Measurements from ENCODE around the gene EPB41L2.

EPB41L2 gene

GRCh38 chr6:130966344-130966980 lies 96.6 kb downstream of the EPB41L2 start:
- H3K4me2 ChIP-seq, result no peak overlapping the region
- H3K4me1 ChIP-seq, result peaks cover 1 to 22% (median 14%) of the 10 kb centered on the region in 10 experiments
- H4K20me1 ChIP-seq, result peaks cover 0 to 24% (median 0%) of the 10 kb centered on the region in 11 experiments; a peak in 2 of 22 replicates

GRCh38 chr6:130965656-130966055 lies 97.4 kb downstream of the EPB41L2 start:
- peaks cover 7 to 27% (median 16%) of the 10 kb centered on the region in 10 experiments for H3K4me1 ChIP-seq
- TF ChIP-seq Cebpa-rat (IDR thresholded peaks at IDR 0.05), result no peak
- peaks cover 0 to 14% (median 6%) of the 10 kb centered on the region in 11 experiments; a peak in 8 of 22 replicates for H3K9me3 ChIP-seq (replicated peaks in 1 of 11)

More at GRCh38 chr6:130966344-130966980, 96.6 kb downstream of the EPB41L2 start:
- Histone ChIP-seq H3K4me3 (no peak overlapping the region), H3K27me3 (no peaks in the 10 kb centered on the region), H3K27ac (no peak overlapping the region), H3K9ac (no peak overlapping the region), H3K9me3 (replicated peaks in 1 of 11) (peaks cover 0 to 13% (median 6%) of the 10 kb centered on the region in 11 experiments; a peak in 7 of 22 replicates), H3K36me3 (peaks cover 0 to 7% (median 0%) of the 10 kb centered on the region in 11 experiments; a peak in 2 of 22 replicates)
- no peak for TF ChIP-seq Cebpa-rat (IDR thresholded peaks at IDR 0.05)

GRCh38 chr6:130964808-130965604 lies 98.0 kb downstream of the EPB41L2 start:
- peaks cover 7 to 27% (median 16%) of the 10 kb centered on the region in 10 experiments for H3K4me1 ChIP-seq
- H3K9me3 ChIP-seq (replicated peaks in 1 of 11), result peaks cover 0 to 21% (median 6%) of the 10 kb centered on the region in 11 experiments; a peak in 8 of 22 replicates
- H3K4me2 ChIP-seq, result no peak overlapping the region
- no peak for TF ChIP-seq Cebpa-rat (IDR thresholded peaks at IDR 0.05)
- no peak overlapping the region for H3K9ac ChIP-seq
- peaks cover 0 to 24% (median 0%) of the 10 kb centered on the region in 11 experiments; a peak in 1 of 22 replicates for H4K20me1 ChIP-seq
- H3K4me3 ChIP-seq, result no peak overlapping the region
- no peak overlapping the region for H3K27ac ChIP-seq
- H3K27me3 ChIP-seq, result no peaks in the 10 kb centered on the region
- H3K36me3 ChIP-seq, result peaks cover 0 to 7% (median 0%) of the 10 kb centered on the region in 11 experiments; a peak in 1 of 22 replicates

More at GRCh38 chr6:130965656-130966055, 97.4 kb downstream of the EPB41L2 start:
- no peak overlapping the region for H3K27ac ChIP-seq
- H4K20me1 ChIP-seq, result peaks cover 0 to 24% (median 0%) of the 10 kb centered on the region in 11 experiments; a peak in 2 of 22 replicates
- H3K4me2 ChIP-seq, result no peak overlapping the region
- peaks cover 0 to 7% (median 0%) of the 10 kb centered on the region in 11 experiments; a peak in 1 of 22 replicates for H3K36me3 ChIP-seq
- no peak overlapping the region for H3K4me3 ChIP-seq
- no peaks in the 10 kb centered on the region for H3K27me3 ChIP-seq
- no peak overlapping the region for H3K9ac ChIP-seq

DNA sequence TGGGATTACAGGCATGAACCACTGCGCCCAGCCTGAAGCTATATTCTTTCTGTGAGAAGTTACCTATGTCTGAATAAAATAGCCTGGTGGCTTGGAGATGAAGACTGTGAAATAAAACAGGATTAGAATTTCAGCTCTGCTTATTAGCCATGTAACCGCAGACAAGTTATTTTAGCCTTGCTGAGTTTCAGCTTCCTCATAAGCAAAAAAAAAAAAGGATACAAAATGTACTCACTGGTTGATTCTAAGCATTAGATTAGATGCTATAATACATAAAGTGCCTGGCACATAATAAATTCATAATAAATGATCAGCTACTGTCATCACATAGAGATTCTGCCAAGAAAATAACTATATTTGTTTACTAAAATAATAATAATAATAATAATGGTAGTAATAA lies 98.8 kb downstream of the EPB41L2 start:
- Histone ChIP-seq H3K36me3 (peaks cover 0 to 7% (median 0%) of the 10 kb centered on the region in 11 experiments; a peak in 1 of 22 replicates), H3K27me3 (no peaks in the 10 kb centered on the region), H3K9me3 (replicated peaks in 1 of 11) (peaks cover 0 to 26% (median 7%) of the 10 kb centered on the region in 11 experiments; a peak in 12 of 22 replicates), H3K4me2 (no peak overlapping the region), H4K20me1 (peaks cover 0 to 24% (median 0%) of the 10 kb centered on the region in 11 experiments; a peak in 1 of 22 replicates), H3K9ac (no peak overlapping the region), H3K4me1 (peaks cover 7 to 27% (median 16%) of the 10 kb centered on the region in 10 experiments), H3K4me3 (no peak overlapping the region), H3K27ac (no peak overlapping the region)
- no peak for TF ChIP-seq Cebpa-rat (IDR thresholded peaks at IDR 0.05)

- H3K27ac ChIP-seq, result peak overlapping the region in 5 of 11 experiments; percentile 6 to 48 (median 36); a peak in 5 of 22 replicates
- peaks cover 0 to 7% (median 0%) of the 10 kb centered on the region in 11 experiments; a peak in 1 of 22 replicates for H3K36me3 ChIP-seq
- peak overlapping the region in 9 of 11 experiments; percentile 4 to 42 (median 17); a peak in 11 of 22 replicates for H3K4me2 ChIP-seq
- no peak overlapping the region for H3K9ac ChIP-seq
- no peaks in the 10 kb centered on the region for H3K27me3 ChIP-seq
- no peak overlapping the region for H3K4me3 ChIP-seq
- H3K9me3 ChIP-seq (replicated peaks in 1 of 11), result peaks cover 0 to 36% (median 11%) of the 10 kb centered on the region in 11 experiments; a peak in 13 of 22 replicates
- TF ChIP-seq Cebpa-rat (IDR thresholded peaks at IDR 0.05), result no peak
- peaks cover 7 to 27% (median 16%) of the 10 kb centered on the region in 10 experiments for H3K4me1 ChIP-seq
- H4K20me1 ChIP-seq, result peaks cover 0 to 23% (median 0%) of the 10 kb centered on the region in 11 experiments; a peak in 1 of 22 replicates
These were observed 100.1 kb downstream of the EPB41L2 start for GRCh38 chr6:130962966-130963365.

DNA sequence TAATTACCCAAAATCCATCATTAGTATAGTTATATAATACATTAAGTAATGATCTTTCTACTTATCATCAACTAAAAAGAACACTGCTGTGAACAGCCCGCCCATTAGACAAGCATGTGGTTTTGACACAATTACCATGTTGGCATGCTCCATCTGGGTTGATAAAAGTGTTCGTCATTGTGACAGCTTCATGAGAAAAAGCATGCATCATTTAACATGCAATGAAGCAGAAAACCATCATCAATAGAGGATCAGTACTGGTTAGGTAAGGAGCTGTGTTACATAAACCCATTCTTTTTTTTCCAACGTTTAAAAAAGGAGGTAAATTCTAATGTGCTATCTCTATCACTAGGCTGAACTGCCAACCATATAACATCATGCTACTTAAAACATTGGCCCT lies 101.9 kb downstream of the EPB41L2 start:
- no peaks in the 10 kb centered on the region for H3K27me3 ChIP-seq
- peak overlapping the region in 7 of 11 experiments; percentile 2 to 30 (median 7); a peak in 7 of 22 replicates for H3K4me2 ChIP-seq
- no peak for TF ChIP-seq Cebpa-rat (IDR thresholded peaks at IDR 0.05)
- peaks cover 0 to 37% (median 13%) of the 10 kb centered on the region in 11 experiments; a peak in 14 of 22 replicates for H3K9me3 ChIP-seq (replicated peaks in 1 of 11)
- peaks cover 7 to 27% (median 14%) of the 10 kb centered on the region in 10 experiments for H3K4me1 ChIP-seq
- H3K4me3 ChIP-seq, result no peak overlapping the region
- no peak overlapping the region for H3K9ac ChIP-seq
- no peak overlapping the region for H3K27ac ChIP-seq
- peaks cover 0 to 5% (median 0%) of the 10 kb centered on the region in 11 experiments; a peak in 1 of 22 replicates for H4K20me1 ChIP-seq
- peaks cover under 1 to 12% (median 4%) of the 10 kb centered on the region in 11 experiments; a peak in 19 of 22 replicates for H3K36me3 ChIP-seq

GRCh38 chr6:130959951-130960350 lies 103.1 kb downstream of the EPB41L2 start:
- H3K36me3 ChIP-seq, result peaks cover 4 to 24% (median 16%) of the 10 kb centered on the region in 11 experiments; a peak in 21 of 22 replicates
- H3K4me1 ChIP-seq, result peaks cover 7 to 27% (median 14%) of the 10 kb centered on the region in 10 experiments
- H3K9me3 ChIP-seq (replicated peaks in 1 of 11), result peaks cover 0 to 37% (median 17%) of the 10 kb centered on the region in 11 experiments; a peak in 15 of 22 replicates
- TF ChIP-seq Cebpa-rat (IDR thresholded peaks at IDR 0.05), result no peak
- no peaks in the 10 kb centered on the region for H4K20me1 ChIP-seq
- no peaks in the 10 kb centered on the region for H3K27me3 ChIP-seq
- no peak overlapping the region for H3K4me3 ChIP-seq
- no peak overlapping the region for H3K9ac ChIP-seq
- no peak overlapping the region for H3K27ac ChIP-seq
- H3K4me2 ChIP-seq, result no peak overlapping the region

- Histone ChIP-seq H3K4me1 (peaks cover 7 to 25% (median 14%) of the 10 kb centered on the region in 10 experiments), H3K4me3 (no peak overlapping the region), H3K4me2 (no peak overlapping the region), H3K27ac (no peak overlapping the region), H3K27me3 (no peaks in the 10 kb centered on the region), H4K20me1 (no peaks in the 10 kb centered on the region), H3K9me3 (replicated peaks in 1 of 11) (peaks cover 0 to 37% (median 21%) of the 10 kb centered on the region in 11 experiments; a peak in 14 of 22 replicates), H3K36me3 (peaks cover 17 to 38% (median 31%) of the 10 kb centered on the region in 11 experiments), H3K9ac (no peak overlapping the region)
- no peak for TF ChIP-seq Cebpa-rat (IDR thresholded peaks at IDR 0.05)
These were observed 104.6 kb downstream of the EPB41L2 start for GRCh38 chr6:130958468-130958867.

All from BLaER1 treated with 17β-estradiol and CSF1 and Interleukin-3, amounts not matched to agents 10 nM and 100 nM (cell line).